Sigmoid colon (tissue), 4 donors: Measurements from ENCODE around the gene PTPRD.

ENCODE experiments used
- CTCF ChIP-seq, 4 experiments: fragments of 450-650 bp in 3 of 4; fragments of 200-600 bp in 1 of 4; IDR thresholded peaks; one replicate each; pipeline ENCODE4 v1.5.1; 2016 to 2019; ENCODE audit warnings: antibody characterized with exemption in 4 of 4, mild to moderate bottlenecking in 3 of 4, moderate library complexity in 2 of 4
- POLR2AphosphoS5 ChIP-seq, 4 donors: sonication (generic); formaldehyde crosslinking; IDR thresholded peaks; one replicate each; pipeline ENCODE4 v1.6.1; 2017; ENCODE audit warnings: antibody characterized with exemption in 4 of 4

- TF ChIP-seq CTCF (IDR thresholded peaks at IDR 0.05) (no peak), POLR2AphosphoS5 (IDR thresholded peaks at IDR 0.05) (no peak)
These were observed 571.0 kb downstream of the PTPRD start for GRCh38 chr9:10041726-10042229.
